Stromal cell of bone marrow (primary cell): ENCODE measurements around the gene EIF3CL.
"Not testable (repeated sequence)": the region's sequence is repeated elsewhere in the genome, so short reads cannot be mapped to it uniquely, and the experiment has no call there.

Experiments
- DNase-seq: peaks from one replicate; pipeline ENCODE4 v3.0.0-alpha.2; 2012; ENCODE audit warnings: low read depth

The EIF3CL gene

GRCh38 chr16:28362600-28362999 is 41.0 kb downstream of the EIF3CL start:
- not testable (repeated sequence) for DNase-seq

DNA sequence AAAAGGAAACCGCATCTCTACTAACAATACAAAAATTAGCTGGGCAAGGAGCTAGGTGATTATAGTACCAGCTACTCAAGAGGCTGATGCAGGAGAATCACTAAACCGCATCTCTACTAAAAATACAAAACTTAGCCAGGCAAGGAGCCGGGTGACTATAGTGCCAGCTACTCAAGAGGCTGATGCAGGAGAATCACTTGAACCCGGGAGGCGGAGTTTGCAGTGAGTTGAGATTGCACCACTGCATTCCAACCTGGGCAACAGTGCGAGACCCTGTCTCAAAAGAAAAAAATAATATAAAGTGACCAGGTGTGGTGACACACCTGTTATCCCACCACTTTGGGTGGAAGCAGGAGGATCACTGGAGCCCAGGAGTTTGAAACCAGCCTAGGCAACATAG is 65.4 kb downstream of the EIF3CL start:
- DNase-seq: not testable (repeated sequence)

- not testable (repeated sequence) for DNase-seq
Measured at GRCh38 chr16:28336940-28337710, 66.5 kb downstream of the EIF3CL start.

DNA sequence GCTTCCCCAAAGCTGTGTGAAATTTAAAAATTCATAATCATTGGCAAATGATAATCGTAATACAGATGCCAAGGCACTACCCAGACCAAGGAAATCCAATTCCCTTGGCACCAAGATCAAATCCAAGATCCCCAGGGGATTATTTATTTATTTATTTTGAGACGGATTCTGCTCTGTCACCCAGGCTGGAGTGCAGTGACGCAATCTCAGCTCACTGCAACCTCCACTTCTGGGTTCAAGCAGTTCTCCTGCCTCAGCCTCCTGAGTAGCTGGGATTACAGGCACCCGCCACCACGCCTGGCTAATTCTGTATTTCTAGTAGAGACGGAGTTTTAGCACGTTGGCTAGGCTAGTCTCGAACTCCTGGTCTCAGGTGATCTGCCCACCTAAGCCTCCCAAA is 68.0 kb downstream of the EIF3CL start:
- DNase-seq: not testable (repeated sequence)

GRCh38 chr16:28332632-28333031 is 71.0 kb downstream of the EIF3CL start:
- not testable (repeated sequence) for DNase-seq

DNA sequence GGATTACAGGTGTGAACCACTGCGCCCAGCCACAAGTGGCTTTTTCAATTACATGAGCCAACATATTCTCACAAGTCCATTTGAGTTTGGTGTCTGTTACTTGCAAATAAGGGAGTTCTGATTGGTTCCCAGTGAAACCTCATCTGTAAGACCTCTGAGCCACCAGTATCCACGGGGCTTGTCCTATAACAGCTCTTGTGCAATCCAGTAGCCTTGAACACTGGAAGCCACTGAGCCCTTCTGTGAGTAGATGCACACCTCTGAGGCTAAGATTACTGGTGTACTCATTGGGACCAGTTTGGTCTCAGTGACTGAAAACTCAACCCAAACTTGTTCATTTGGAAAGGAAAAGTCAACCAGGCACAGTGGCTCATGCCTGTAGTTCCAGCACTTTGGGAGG is 72.7 kb downstream of the EIF3CL start:
- DNase-seq: not testable (repeated sequence)

- not testable (repeated sequence) for DNase-seq
Measured at GRCh38 chr16:28330232-28330631, 73.4 kb downstream of the EIF3CL start.
